ENCODE measurements around the gene RAP1A.
"Not testable (repeated sequence)": the region's sequence is repeated elsewhere in the genome, so short reads cannot be mapped to it uniquely, and the experiment has no call there.

The RAP1A gene

DNA sequence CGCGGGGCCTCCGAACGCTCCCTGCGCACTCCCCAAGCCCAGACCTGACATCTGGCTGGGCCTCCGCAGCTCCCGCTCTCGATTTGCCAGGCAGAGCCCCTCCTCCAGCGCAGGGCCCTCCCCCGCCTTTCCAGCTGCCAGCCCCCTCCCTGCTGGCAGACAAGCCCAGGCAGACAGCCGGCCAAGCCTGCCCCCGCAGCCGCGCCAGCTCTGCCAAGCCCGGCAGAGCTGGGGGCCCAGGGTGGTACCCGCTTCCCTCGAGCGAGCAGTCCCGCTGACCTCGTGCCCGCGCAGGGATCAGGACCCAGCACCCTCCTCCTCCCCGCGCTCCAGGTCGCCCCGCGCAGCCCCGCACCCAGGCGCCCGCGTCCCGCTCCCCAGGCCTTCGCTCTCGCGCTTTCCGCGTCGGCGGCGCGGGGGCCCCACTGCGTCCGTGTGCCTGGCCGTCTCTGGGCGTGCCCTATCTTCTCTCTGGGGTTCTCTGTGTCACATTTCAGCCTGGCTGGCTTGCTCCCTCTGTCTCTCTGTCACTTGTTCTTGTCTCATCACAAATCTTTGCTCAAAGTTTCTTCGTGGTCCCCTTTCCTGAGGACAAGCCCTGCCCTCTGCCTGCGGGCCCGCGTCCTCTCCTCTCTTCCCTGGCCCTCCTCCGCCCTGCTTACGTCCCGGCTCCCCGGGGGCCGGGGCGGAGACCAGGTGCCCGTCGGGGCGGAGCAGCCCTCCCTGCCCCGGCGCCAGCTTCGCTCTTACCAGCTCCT lies 119.0 kb downstream of the RAP1A start:
- peak; percentile 43 for DNase-seq

DNA sequence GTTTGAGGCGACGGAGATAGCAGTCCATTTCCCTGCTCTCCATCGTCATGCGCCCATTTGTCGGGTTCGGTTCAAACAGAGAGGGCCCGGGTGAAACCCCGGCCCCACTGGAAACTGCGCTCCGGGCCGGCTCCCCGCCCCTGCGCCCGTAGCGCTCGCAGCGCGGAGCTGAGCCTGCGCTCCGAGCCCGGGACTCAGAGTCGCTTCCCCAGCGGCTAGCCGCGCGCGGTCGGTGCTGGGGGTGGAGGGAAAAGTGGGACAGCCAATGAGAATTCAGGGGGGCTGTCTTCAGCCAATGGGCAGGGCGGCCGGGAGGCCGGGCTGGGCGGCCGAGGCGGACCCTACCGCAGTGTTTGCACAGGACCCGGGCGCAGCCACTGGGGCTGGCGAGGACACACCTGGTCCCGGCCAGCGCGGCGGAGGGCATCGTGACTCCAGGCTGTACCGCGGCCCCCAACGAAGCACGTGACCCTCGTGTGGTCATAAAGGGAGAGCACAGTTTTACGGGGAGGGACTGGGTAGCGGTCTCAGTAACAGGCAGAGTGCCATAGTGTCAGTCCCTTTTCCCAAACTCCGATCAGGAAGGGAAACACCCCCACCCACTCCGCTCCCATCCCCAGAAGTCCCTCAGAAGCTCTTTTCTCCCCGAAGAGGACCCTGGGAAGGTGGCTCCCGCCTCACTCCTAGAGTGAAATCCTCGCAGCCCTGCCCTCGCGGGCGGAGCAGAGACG lies 119.8 kb downstream of the RAP1A start, which contains the start of gene INKA2:
Gene INKA2, minus strand, starts transcription at position 202 of the 731 bp plus-strand sequence. Its CDS starts 153 bp downstream, at position 49.
- DNase-seq, result peak; percentile 46

DNA sequence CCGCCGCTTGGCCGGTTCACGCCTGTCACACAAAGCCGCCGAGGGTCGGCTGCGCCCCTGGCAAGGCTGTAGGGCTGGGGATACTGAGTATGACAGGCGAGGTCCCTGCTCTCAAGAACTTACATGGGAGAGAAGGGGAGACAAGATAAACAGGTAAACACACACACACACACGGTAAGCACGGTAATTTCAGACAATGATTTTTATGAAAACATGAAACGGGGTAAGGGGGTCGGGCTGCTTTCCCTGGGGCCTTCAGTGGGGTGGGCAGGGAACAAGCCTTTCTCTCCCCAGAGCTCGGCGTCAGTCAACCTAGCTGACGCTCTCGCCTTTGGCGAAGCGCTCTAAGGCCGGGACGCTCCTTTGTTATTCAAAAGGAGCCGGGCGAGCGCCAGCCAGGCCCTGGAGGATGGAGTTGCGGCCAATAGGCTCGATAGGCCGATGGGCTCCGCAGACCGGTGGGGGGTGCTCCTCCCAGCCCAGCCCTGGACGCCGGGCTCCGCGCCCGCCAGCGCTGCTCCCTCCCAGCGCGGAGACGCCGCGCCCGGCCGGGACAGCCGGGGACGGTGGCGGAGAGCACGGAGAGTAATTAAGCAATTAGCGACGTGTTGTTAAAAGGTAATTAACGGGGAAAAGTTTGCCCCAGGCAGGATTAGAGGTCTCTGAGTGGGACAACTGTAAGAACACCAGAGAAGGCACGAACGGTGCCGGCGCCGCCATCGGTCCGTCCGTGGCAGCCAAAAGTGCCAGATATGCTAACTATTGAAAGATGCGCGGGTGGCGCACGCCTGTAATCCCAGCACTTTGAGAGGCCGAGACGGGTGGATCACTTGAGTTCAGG lies 120.6 kb downstream of the RAP1A start:
- no peak for DNase-seq

DNA sequence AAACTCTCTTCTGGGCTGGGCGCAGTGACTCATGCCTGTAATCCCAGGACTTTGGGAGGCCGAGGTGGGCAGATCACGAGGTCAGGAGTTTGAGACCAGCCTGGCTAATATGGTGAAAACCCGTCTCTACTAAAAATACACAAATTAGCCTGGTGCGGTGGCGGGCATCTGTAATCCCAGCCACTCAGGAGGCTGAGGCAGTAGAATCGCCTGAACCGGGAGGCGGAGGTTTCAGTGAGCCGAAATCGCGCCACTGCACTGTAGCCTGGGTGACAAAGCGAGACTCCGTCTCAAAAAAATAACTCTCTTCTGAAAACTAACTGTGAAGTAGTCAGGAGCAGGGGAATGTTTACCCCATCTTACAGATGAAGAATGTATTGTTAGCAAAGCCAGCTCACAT lies 122.7 kb downstream of the RAP1A start:
- DNase-seq, result not testable (repeated sequence)

DNA sequence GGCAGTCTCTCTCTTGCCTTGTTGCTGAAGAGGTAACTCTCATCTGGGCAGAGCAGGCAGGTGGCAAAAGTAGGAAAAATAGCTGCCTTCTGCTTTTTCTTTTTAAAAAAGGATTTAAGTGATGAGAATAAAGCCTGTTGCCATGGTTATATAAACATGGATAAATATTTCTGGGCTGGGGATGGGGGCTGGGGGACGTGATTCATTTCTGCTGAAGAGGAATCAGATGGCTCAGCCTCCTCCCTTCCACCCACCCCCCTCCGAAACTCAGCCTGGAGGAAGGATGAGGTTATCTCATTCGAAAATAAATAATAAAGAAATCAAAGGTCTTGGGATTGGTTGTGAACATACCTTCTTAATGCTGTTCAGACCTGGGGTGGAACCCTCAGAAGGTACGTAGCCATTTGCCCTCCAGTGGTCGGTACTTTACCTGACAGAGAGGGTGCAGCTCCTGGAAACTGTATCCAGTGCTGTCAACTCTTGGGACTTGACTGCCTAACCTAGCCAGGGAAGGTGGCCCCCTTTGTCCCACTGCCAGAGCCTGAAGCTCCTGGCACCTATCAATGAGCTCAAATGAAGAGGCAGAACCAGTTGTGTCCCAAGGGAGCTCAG lies 123.5 kb downstream of the RAP1A start:
- DNase-seq, result no peak

DNA sequence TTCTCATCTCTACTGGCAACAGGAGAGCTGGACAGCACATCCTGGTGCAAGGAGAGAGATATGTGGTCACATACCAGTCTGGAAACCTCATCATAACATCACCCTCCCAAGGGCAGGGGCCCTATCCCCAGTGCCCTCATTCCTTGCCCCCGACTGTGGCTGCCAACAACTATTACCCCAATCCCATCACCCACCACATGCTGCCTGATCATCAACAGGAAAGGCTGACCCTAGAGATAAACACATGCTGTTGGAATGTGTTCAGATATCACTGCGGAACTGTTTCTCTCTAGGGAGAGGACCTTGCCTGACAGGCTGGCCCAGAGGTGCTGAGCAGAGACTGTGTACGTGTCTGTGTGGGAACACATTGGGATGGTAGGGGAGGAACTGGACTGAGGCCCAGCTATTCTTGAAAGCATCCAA lies 124.1 kb downstream of the RAP1A start:
- DNase-seq, result no peak

DNA sequence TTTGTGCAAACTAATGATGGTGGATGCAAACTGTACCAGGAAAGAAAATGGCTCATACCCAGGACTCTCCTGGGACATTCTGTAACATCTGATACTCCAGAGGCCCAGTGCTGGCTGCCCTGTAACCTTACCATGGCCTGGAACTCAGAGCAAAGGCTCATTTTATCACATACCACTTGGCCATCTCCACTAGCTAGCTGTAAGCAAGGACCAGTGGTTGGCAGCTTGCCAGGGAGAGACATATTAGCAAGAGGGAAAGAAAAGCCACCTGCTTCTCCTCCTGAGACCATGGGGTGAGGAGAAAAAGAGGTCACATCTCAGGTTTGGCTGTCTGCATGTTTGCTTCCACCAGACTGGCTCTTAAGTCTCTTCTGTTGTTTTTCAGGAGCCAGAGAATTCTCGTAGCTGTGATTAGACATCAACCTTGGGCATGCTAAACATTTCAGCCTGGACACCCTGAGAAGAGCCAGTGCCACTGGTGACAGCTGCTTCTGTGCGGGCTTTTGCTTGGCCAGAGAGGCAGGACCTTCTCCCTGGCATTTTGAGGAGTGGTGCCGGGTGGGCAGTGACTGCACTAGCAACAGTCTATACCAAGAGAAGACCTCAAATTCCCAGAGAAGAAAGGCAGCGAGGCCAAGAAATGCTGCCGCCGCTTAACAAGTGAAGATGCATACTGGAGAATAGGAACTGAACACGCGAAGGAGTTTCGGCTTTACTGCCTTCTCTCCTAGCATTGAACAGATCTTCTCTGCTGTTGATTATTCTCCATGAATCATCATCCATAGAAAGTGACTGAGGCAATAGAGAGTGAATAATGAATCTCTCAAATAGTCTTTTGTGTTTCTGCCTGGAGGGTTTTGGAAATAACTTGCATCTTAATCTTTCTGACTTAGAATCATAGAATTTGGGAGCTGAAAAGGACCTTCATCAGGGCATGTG lies 126.4 kb downstream of the RAP1A start:
- no peak for DNase-seq

DNA sequence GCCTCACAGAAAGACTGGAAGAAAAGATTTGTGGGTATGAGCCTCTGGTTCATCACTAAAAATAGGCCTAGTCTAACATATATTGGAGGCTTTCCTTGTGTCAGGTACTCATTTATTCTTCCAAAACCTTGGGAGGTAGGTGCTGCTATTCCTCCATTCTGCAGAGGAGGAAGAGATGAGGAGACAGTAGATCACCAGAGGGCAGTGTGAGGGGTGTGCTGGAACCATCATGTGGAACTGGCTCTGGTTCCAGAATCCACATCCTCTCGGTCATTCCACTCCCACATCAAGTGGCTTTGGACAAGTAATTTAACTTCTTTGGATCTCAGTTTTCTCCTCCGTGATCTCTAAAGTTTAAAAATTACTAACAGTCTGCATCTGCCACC lies 127.0 kb downstream of the RAP1A start:
- DNase-seq, result no peak

DNA sequence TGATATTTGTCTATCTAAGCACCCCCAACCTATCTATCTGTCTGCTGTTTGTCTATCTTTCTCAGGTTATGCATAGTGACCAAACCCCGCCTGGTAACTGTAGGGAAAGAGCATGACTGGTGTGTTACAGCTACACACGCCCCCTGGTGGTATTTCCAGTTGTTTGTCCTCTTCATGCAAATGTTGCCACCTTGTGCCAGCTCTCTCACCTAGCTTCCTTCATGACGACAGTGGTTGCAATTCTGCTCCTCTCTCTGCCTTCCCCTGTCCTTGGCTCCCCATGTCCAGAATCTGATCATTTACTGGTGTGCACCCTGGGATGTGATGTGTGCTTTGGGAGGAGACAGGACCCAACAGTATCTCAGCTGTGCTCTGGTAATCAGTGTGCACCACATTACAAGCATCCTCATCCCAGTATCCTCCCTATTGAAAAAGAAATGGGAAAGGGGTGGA lies 127.7 kb downstream of the RAP1A start:
- DNase-seq, result peak; percentile 57

DNA sequence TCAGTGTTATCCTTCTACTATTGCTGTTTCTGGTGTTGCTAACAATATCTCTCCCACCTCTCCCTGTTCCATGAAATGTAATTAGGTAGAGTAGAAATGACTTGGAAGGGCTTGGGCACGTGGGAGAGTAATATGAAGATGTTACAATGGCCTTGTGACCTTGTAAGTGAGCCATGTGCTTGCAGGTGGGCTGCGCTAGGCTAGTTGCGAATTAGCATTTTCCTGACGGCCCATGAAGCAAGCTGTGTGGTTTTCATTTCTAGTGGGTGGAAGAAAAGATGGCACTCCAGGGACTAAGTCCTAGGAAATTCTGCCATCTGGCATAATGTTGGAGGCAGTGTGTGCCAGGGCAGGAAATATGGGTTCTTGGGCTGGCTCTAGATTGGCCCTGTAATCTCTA lies 128.4 kb downstream of the RAP1A start:
- DNase-seq, result no peak

DNA sequence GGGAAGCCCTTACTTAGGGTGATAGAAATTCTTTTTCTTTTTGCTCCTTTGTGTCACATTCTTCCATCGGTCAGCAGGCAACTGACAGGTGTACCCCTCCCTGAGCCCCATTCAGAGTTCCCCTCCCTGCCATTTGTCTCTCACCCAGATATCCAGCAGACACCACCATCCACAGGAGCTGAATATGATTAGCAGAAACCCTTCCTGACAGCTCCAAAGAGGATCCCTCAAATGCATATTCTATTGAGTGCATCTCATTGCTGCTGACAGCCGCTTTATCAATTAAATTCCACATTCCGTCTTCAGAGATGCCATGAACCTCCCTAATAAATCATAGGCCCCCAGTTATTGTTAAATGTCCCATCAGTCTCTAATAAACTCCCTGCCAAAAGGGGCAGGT lies 130.0 kb downstream of the RAP1A start:
- DNase-seq, result no peak

DNA sequence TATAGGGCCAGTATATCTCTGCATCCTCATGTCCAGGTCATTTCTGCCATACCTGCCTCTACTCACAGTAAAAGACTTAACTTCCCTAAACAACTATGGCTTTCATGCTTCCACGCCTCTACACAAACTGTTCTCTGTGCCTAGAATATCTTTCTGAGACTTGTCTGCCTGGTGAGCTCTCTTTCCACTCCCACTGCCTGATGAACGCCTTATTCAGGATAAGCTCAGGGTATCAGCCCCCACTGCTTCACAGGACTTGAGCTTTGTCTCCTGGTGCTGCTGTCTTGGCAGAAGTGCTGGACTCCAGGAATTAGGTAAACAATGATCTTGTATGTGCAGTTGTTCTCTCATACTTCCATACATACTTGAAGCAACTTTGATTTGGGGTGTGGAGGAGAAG lies 131.3 kb downstream of the RAP1A start:
- DNase-seq, result no peak

DNA sequence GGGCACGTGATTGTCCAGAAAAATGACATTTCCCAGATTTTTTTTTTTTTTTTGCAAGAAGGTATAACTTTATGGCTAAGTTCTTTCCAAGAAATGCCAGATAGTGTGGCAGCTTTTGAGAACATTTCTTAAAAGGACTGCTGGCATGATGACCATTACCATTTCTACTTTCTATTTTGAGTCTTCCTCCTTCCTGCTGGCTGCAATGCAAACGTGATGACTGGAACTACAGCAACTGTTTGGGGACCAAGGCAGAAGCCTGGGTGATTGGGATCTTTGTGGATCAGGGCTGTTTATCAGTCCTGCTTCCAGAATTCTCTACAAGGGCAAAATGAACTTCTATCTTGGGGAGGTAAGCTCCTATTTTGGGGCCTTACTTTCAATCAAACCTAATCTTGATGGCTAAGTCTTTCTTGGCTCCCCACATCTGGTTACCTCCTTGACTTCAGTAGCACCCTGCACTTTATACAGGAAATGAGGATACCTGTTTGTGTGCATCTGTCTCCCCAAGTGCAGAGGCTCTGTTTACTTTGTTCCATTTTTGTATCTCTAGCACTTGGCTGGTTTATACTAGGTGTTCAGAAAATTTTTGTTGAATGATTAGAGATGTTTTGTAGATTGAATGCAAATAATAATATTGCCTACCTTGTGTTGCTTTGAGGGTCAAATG lies 132.5 kb downstream of the RAP1A start:
- DNase-seq, result no peak

DNA sequence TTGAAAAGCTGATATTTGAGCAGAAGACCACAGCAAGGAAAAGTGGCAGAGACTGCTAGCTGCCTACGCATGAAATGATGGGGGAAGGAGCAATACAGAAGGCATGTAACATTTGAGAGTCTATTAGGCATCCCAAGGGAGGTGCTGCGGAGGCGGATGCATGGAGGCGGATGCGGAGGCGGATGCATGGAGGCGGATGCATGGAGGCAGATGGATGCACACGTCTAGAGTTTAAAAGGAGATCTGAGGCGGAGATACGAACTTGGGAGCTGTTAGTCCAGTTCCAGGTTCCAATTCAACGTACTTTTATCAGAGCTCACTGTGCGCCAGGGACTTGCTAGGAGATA lies 135.4 kb downstream of the RAP1A start:
- DNase-seq, result no peak

DNA sequence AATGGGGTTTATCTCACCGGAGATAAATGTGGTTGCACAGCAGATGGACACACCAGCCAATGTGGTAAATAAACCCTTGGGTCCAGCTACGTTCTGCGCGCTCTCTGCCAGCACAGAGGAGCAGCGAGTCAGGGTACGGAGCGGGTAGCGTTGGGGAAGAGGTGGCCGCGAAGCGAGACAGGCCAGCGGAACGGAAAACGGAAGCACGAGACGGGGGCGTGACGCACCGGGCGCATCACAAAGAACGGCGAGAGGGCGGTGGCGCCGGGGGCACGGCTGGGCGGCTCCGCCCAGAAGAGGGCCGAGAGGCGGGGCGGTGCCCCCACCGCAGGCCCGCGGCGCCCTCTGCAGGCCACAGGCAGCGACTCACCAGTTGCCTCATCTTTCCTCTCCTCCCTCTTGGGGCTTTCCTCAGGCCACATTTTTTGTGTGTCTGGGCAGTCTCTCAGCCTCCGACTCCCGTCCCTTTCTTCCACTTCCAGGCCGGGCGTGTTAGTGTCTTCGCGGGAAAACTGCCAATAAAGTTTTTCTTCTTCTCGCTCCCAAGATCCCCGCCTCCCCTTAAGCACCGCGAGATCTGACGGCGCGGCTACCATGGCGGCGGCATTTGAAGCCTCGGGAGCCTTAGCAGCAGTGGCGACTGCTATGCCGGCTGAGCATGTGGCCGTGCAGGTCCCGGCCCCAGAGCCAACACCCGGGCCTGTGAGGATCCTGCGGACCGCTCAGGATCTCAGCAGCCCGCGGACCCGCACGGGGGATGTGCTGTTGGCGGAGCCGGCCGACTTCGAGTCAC lies 135.9 kb downstream of the RAP1A start, which contains the start of gene DDX20:
Gene DDX20, plus strand, starts transcription at position 571 of the 793 bp plus-strand sequence. Its CDS starts 24 bp downstream, at position 595.
- DNase-seq, result peak; percentile 95

DNA sequence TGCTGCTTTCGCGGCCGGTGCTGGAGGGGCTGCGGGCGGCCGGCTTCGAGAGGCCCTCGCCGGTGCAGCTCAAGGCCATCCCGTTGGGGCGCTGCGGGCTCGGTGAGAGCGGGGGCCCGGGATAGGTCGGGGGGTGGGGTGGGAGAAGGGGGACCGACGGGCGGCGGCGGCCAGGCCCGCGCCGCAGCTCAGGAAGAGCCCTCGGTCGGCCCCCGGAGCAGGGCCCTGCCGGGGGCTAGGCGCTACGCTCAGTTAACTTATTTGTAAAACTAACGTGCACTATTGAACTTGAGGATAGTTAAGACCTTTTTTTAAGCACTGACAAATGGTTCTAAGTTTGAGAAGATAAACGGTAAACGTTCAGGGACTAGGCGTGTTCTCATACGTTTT lies 136.5 kb downstream of the RAP1A start:
- no peak for DNase-seq

DNA sequence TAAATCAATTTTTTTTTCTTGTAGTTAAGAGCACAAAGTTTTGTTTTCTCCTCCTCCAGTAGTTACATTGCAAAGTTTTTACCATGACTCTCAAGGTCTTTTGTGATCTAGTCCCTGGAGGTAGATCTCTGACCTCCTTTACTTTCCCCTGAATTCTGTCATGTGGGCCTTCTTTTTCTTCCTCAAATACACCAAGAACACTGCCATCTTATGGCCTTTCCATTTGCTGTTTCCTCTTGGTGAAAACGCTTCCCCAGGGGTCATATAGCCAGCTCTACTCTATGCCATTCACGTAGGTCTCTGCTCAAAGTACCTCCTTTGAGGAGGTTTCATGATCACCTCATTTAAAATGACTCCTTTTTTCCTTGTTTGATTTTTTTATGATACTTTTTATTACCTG lies 138.8 kb downstream of the RAP1A start:
- DNase-seq, result no peak

DNA sequence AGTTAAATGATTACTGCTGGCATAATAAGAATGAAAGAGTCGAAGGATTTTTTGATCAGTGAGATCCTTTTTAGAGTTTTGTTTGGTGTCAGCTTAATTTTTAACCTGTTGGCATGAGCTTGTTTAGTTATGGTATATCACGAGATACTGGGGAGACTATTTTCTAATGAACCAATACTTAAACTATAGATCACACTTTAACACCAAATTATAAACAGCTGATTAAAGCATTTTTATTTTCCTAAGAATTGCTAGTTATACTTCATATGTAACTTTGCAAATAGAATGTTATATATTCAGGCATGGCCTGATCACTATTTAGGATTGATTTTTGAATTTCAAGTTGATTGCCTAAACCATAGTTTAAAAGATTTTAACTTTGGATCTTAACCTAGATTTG lies 142.1 kb downstream of the RAP1A start:
- DNase-seq, result no peak

DNA sequence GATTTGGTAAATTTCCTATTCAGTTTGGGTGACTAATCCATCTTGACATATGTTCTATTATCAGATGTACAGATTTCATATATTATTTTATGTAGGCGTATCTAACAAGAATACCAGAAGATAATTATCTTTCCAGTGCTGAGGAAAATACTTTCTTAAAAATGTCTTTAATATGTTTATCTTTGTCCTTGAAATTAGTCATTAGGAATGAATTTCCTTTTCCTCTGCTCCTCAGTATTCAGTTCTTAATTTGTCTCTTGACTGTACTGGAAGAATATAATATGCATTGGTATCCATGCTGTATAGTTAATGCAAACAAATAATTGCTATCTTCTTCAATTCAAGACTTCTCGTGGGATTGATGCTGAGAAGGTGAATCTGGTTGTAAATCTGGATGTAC lies 142.7 kb downstream of the RAP1A start:
- DNase-seq, result no peak
